ENCODE data around the gene SMIM10L1.

GRCh38 chr12:11134305-11134704 lies 36.7 kb upstream of the SMIM10L1 start, which contains the start of gene TAS2R30:
- no peak for TF ChIP-seq POLR2A (IDR thresholded peaks at IDR 0.05)
- TF ChIP-seq, protein P1, sequence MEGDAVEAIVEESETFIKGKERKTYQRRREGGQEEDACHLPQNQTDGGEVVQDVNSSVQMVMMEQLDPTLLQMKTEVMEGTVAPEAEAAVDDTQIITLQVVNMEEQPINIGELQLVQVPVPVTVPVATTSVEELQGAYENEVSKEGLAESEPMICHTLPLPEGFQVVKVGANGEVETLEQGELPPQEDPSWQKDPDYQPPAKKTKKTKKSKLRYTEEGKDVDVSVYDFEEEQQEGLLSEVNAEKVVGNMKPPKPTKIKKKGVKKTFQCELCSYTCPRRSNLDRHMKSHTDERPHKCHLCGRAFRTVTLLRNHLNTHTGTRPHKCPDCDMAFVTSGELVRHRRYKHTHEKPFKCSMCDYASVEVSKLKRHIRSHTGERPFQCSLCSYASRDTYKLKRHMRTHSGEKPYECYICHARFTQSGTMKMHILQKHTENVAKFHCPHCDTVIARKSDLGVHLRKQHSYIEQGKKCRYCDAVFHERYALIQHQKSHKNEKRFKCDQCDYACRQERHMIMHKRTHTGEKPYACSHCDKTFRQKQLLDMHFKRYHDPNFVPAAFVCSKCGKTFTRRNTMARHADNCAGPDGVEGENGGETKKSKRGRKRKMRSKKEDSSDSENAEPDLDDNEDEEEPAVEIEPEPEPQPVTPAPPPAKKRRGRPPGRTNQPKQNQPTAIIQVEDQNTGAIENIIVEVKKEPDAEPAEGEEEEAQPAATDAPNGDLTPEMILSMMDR (IDR thresholded peaks at IDR 0.05): no peak

Data from body of pancreas (tissue), 4 donors.